Astrocyte of the hippocampus (primary cell): Measurements from ENCODE around the gene GPR108.
A peak's percentile ranks its signal among the peaks of the same experiment; 100 is the strongest.
"Not testable (repeated sequence)": the region's sequence is repeated elsewhere in the genome, so short reads cannot be mapped to it uniquely, and the experiment has no call there.

Experiments
- DNase-seq: peaks from one replicate; pipeline ENCODE4 v3.0.0; 2011; ENCODE audit warnings: low read depth, low spot score

Gene GPR108

DNA sequence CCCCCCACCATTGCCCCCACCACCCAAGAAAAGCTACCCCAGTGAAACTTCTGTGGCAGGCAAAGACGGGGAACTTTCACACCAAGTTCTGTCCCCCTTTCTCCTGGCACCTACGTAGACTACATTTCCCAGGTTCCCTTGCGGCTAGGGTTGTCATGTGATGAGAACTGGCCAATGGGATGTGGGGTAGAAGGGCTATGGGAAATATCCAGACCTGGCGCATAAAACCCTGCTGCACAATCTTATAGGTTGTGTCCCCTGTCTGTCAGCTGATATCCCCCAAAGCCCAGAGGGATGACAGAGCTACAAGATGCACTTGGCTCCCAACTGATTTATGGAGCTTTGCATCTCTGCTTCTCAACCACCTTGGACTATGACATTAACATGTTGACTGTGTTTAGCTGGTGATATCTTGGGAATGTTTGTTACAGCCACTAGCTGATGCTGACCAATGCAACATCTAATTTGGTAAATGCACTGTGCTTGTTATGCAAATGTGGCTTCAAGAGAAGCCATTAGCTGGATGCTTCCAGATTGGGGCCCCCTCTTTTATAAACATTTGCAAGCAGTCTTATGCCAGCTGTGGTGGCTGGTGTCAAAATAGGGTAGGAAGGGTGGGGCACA, 23.8 kb upstream of the GPR108 start:
- no peak for DNase-seq

DNA sequence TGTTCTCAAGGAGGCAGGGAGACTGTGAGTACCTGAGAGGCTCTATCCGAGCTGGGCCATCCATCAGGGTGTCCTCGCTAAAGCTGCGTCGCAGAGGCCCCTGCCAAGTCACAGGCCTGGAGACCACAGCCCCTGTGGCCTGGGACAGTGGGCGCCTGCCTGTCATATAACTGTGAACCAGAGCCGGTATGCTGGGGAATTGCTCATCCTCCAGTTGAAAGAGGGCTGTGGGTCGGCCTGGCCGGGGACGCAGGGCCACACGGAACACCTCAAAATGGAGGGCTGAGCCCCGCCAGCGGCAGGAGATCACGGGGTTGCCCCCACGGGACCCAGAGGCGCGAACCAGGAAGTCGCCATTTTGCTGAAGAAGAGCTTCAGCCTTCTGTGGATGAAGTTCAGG, 23.2 kb upstream of the GPR108 start:
- DNase-seq = no peak

DNA sequence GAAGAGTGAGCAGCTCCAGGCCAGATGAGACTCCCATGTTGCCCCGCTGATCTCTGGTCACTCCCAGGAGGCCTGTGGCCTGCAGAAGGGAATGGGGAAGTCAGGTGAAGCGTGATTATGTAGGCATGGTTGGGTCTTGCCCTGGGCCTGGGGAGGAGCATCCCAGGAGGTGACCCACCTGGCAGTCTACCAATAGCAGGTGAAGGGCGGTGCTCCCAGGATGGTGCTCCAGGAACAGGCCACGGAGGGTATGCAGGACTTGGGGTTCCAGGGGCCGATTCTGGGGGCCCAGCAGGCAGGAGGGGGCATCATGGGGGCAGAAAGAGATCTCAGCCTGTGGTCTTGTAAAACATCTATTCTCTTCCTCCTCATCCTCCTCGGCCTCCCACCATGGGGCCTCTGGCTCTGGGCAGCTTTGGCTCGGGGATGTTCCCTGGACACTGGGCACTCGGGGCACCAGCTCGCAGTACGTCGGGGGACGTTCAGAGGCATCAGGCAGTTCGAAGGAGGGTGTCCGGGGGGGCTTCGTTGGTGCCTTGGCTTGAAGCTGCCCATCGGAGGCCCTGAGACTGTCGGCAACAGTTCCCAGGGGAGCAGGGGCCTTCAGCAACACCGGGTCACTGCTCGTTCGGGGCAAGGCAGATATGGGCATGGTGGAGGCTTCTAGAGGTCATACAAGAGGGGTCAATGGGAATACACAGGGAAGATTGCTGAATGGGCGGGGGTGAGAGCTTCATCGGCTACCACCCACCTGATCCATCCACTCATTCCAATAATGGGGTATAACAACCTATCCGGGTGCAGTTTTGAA, 17.5 kb upstream of the GPR108 start:
- no peak for DNase-seq

DNA sequence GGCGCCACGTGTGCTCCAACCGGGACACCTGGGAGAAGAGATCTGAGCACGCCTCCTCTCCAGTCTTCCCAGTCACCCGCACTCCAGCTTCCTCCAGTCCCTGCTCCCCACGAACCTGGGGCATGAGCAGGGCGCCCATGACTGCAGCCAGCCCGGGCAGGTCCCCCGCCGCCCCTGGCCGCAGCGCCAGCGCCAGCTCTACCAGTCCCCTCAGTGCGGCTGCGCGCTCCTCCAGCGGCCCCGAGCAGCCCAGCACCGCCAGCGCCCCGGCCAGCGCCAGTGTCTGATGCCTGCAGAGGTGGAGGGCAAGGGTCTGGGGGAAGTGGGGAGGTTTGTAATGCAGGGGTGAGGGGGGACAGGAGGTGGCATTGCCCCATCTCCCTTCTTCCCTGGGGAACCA, 16.8 kb upstream of the GPR108 start:
- DNase-seq = no peak

DNA sequence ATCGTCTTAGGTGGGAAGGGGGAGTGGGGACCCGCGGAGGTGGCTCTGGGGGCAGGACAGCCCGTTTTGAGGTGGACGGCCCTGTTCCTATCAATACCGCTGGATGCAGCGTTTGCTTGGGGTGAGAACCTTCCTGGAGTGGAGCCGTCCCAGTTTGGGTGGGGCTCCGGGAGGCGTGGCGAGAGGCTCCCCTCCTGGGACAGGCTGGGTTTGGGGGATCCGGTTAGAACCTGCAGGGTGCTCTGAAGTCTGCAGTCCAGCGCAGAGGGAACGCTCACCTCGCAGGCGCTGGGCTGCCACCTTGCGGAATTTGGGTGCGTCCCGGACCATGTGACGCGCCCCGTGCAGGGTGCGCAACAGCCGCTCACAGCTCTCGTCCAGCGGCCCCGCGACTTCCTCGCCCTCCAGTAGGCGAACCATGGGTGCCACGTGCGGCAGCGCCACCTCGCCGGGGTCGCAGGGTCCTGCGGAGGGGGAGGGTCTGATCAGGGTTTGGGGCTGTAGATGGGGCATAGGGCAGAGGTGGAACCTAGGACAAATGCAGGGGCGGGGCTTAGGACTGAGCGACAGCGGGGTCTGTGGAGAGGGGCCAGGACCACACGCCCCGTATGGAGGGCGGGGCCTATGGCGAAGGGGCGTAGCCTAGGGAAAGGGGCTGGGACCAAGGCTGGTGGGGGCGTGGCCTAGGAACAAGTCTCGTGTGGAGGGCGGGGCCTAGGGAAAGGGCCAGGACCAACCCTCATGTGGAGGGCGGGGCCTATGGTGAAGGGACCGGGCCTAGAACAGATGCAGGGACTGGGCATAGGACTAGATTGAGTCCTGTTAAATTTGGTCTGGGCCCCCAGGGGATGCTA, 16.0 kb upstream of the GPR108 start:
- DNase-seq = peak; percentile 78

DNA sequence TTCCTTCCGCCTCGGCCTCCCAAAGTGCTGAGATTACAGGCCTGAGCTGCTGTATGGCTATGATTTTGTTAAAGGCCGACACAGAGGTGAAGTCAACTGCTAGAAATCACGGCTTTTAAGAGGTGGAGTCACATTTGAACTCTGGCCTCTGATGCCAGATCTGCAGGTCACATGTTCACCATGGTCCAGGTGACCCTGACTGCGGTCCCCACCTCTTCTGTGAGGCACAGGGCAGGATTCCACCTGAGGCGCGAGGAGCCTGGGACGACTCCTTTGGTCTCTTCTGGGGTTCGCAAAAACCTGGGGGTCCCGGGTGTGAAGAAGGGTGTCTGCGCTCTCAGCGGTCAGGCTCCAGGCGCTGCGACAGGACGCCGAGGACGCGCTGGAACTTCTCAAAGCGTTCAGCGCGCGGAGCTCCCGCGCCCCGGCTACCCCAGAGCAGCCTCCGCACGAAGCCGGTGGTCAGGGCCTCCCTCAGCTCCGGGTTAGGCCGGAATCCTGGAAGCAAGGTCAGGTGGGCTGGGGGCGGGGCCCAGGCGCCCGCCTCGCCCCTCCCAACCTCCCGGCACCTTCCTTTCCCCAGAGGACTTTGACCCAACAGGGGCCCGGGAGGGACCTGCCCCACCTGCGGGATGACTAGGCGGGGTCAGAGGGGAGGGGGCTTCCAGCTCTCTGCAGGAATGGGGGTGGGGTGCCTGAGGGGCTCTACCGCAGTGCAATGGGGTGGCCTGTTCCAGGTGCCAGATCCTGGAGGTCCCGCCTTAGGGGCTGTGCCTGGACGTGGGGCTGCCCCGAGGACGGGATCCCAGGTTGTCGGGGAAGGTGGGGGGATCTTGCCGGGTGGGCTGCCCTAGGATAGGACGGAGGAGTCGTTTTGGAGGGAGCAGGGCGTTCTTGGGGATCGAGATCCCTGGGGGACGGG, 15.1 kb upstream of the GPR108 start:
- no peak for DNase-seq

DNA sequence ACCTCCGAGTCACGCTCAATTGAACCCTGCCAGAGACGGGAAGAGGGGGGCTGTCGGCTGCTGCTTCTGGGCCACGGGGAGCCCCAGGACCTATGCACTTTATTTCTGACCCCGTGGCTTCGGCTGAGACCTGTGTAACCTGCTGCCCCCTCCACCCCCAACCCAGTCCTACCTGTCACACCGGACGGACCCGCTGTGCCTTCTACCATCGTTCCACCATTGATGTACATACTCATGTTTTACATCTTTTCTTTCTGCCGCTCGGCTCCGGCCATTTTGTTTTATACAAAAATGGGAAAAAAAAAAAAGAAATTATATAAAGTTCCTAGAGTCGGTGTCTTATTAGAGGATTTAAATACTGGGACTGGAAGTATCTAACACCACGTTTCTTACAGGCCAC, 13.8 kb upstream of the GPR108 start:
- DNase-seq = no peak

DNA sequence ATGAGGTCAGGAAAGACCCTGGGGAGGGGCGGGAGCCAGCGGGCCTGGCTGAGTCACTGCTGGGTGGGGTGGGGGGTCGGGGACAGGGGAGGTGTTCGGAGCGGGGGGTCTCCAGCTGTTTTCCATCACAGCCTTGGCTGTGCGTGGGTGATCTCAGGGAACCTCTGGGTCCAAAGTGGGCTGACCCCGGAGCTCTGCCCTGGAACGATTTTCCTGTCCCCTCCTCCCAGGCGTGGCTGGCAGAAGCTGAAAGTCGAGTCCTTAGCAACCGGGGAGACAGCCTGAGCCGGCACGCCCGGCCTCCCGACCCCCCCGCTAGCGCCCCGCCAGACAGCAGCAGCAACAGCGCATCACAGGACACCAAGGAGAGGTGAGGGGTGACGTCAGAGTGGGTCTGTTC, 12.7 kb upstream of the GPR108 start:
- no peak for DNase-seq

DNA sequence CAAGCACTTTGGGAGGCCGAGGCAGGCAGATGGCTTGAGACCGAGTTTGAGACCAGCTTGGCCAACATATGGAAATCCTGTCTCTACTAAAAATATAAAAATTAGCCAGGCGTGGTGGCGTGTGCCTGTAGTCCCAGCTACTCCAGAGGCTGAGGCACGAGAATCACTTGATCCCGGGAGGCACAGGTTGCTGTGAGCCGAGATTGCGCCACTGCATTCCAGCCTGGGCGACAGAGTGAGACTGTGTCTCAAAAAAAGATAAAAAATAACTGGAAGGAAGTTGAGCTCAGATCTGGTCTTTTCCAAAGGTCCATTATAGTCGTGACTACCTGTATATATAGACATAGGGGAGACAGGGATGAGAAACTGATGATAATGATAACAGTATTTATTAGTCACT, 11.2 kb upstream of the GPR108 start:
- not testable (repeated sequence) for DNase-seq

DNA sequence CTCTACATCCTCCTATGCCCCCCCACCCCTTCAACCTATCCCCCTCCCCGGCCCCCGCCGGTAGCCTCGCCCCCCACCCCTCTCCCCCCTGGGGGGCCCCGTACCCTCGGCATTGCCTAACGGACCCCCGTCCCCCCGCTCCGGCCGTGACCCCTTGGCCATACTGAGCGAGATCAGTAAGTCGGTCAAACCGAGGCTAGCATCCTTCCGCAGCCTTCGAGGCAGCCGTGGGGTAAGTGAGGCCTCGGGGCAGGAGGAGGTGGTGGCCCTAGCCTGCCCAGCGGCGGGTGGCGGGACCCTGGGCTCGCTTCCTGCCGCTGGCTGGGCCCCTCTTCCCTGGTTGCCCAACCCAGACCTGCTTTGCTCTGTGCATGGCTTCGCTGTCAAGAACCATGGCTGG, 8.6 kb upstream of the GPR108 start:
- no peak for DNase-seq

DNA sequence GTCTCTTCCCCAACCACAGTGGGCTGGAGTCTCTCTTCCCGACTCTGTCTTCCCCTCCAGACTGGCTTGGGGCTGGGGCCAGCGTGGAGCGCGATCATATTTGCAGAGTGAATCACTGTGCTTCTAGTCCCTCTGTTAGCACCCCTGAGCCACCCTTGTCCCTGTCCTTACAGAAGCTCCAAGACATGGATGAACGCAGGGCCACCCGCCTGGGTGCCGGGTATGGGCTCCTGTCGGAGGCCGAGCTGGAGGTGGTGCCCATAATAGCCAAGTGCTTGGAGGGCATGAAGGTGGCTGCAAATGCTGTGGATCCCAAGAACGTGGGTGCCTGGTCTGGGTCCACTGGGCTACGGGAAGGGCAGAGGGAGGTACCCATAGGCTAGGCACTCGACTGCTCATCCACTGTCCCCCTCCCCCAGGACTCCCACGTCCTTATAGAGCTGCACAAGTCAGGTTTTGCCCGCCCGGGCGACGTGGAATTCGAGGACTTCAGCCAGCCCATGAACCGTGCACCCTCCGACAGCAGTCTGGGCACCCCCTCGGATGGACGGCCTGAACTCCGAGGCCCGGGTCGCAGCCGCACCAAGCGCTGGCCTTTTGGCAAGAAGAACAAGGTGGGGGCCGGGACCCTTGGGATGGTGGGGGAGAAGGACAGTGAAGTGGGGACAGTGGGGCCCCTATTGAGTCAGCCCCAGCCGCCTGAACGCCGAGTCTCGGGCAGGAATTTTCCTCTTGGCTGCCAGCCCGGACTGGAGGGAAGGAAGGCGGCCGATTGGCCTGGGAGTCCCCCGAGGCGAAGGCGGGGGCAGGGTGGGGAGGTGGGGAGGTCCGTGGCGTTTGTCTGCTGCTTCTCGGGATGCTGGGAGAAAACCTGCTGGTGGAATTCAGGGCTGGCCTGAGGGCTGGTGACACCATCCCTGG, 7.3 kb upstream of the GPR108 start:
- DNase-seq = peak; percentile 96

DNA sequence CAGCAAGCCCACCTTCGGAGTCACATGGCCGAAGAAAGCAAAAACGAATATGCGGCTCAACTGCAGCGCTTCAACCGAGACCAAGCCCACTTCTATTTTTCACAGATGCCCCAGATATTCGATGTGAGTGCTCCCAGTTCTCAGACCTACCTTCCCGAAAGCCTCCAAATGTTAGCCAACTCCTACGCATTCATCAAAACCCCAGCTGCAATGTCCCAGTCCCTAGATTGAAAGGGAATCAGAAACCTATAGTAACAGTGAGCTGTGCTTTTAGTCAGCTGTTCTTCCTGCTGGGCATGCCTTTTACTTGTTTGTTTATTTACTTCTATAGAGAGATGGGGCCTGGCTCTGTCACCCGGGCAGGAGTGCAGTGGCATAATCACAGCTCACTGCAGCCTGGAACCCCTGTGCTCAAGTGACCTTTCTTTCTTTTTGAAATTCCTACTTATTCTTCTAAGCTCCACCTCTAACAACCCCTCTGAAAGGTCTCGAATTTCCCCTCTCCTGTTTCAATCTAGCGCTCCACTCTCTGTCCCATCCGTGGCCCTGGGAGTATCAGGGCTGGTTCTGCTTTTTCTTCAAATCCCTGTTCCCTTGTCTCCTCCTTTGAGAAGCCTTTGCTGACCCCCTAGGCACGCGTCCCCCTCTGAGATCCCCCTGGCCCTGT, 6.5 kb upstream of the GPR108 start:
- DNase-seq = no peak

DNA sequence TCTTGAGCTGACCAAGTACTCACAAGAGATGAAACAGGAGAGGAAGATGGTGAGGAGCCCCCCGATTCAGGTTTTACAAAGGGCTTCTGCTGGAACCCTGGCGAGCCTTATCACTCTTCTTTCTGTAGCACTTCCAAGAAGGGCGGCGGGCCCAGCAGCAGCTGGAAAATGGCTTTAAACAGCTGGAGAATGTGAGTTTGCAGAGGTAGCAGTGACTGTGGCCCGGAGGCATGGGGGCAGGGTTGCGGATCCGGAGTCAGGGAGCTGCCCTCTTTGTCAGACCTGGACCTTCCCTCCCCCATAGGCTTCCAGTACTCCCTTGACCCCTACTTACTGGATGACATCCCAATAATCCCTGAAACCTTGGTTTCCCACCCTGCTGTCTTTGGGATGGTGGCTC, 5.7 kb upstream of the GPR108 start:
- DNase-seq = no peak

DNA sequence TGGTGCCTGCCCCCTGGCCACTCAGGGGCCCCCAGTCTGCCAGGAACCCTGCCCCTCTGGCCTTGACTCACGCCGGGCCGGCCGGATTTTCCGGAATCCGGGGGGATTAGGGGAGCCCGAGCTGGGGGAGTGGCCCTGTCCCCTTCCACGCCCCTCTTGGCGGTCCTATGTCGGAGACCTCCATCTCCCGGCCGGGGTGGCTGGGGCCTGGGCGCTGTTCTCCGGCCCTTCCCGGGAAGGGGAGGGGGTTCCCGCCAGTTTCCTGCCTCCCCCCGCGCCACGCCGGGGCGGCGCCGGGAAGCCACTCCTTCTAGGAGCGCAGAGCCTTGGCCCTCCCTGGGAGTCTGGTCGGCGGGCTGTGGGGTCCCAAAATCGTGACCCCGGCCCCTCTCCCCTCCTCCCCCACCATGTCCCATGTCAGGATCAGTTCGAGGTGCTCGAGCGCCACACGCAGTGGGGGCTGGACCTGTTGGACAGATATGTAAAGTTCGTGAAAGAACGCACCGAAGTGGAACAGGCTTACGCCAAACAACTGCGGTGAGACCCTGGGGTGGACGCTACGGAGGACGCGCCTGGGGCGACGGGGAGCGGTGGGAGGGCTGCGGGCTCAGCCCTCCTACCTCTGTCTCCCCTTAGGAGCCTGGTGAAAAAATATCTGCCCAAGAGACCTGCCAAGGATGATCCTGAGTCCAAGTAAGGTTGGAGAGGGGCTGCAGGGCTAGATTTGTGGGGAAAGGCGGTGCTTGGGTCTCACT, 3.4 kb upstream of the GPR108 start:
- peak; percentile 62 for DNase-seq

DNA sequence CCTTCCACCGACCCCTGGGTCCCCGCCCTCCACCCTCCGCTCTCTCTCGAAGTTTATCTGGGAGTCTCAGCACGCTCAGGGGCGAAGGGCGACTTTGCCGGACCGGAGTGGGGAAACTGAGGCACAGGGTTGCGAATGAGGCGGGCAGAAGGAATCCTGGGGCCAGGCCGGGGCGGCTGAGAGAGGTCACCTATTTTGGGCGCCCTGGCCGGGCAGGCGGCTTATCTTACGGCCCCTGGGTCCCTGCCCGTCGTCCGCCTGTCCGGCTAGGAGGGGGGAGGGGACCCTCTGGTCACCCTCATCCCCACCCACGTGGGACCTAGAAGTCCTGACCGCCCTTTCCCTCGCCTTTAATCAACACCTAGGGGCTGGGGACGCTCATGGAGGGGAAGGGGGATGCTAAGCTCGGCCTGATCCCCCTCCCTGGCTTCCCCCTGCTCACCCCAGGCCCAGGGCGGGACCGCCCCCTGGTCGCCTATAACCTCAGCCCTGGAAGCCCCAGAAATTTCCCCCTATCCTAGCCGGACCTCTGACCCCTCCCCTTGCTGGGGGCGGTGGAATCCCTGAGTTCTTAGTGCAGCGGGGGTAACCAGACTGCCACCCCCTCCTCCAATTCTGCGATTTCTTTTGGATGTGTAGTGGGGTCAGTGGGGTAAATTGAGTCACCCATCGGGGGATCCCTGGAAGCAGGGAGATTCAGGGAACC, 2.7 kb upstream of the GPR108 start:
- DNase-seq = peak; percentile 49

DNA sequence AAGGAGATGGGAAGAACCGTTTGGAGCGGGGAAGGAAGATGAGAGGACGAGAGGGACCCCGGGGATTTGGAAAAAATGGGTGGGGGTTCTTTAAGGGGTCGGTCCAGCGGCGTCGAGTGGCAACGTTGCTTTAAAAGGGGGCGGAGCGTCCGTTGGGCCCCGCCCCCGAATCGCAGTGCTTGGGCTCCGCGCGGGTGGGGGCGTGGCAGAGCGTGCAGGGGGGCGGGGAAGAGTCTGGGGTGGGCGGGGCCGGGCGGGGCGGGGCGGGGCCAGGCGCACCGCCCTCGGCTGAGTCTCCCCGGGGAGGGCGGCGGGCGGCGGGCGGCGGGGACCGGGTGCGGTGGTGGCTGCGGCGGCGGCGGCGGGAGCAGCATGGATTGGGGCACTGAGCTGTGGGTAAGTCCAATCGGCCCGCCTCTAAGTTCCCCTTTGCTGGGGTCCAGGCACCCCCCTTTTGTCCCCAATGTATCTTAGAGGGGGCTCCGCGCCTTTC, 2.1 kb upstream of the GPR108 start, which contains the start of gene TRIP10:
Gene TRIP10 (plus strand): TSS at position 291 of the 493 bp plus-strand sequence. CDS start 82 bp downstream, at position 373.
- DNase-seq = peak; percentile 90

DNA sequence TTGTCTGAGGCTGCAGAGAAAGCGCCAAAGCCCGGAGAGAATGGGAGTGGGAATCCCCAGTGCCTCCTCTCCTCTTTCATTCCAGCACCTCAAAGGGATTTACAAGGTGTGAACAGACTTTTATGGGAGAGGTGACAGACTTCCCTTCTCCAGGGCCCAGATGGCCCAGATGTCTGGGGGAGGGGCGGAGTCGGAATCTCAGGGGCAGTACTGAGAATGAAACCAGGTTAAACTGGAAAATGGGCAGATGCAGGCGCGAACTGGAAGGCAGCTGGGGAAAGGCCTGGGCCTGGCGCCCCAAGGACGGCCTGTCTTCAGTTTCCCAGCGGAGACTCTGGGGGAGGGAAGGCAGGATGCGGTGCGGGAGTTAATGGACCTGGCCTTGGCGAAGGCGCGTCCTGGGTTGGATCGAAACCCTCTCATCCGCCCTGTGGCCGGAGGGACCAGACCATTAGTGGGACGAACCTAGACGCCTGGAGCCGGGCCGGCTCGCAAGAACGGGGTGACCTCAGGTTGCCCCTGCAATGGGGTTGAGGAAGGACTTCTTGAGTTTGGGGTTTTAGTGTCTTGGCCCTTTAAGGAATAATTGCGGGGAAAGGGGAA, 1.5 kb upstream of the GPR108 start:
- DNase-seq = peak; percentile 40
